Kidney epithelial cell (primary cell): Measurements from ENCODE around the gene SMC1B. TPM values are rescaled to one million over a fixed set of nuclear protein-coding genes. Genes with fewer than 3 reads are reported as not detected.
"Not testable (repeated sequence)": the region's sequence is repeated elsewhere in the genome, so short reads cannot be mapped to it uniquely, and the experiment has no call there.

ENCODE experiments used
- DNase-seq: peaks from one replicate; pipeline ENCODE4 v3.0.0-alpha.2; 2010; ENCODE audit warnings: low read depth
- H3K27me3 ChIP-seq: 2 replicates; pipeline ENCODE4 v1.6.0; 2011; ENCODE audit warnings: low read length; ENCODE audit not compliant: control insufficient read depth, insufficient read depth
- H3K36me3 ChIP-seq: 2 replicates; pipeline ENCODE4 v1.5.1; 2011; ENCODE audit warnings: low read length; ENCODE audit not compliant: control insufficient read depth, insufficient read depth
- H3K4me3 ChIP-seq: 2 replicates; pipeline ENCODE4 v1.5.1; 2011; ENCODE audit warnings: low read depth, mild to moderate bottlenecking, control low read depth, low read length
- CTCF ChIP-seq: IDR thresholded peaks from 2 replicates; pipeline ENCODE4 v1.5.1; 2011; ENCODE audit warnings: mild to moderate bottlenecking, moderate library complexity, low read length, control low read depth, inconsistent platforms; ENCODE audit not compliant: insufficient read depth, poor library complexity, severe bottlenecking
- total RNA-seq: library from RNA; depleted of rRNA; stranded (reverse); fragments of >200 nt; gene quantifications from 2 replicates; pipeline ENCODE4 v1.2.3, GENCODE V29; 2015

SMC1B gene
- total RNA-seq, 1 donor from 2014 or later, result 0.08 TPM

- DNase-seq, result no peak
- H3K36me3 ChIP-seq, result no peaks in the 10 kb centered on the region
- H3K4me3 ChIP-seq, result no peak overlapping the region
- no peaks in the 10 kb centered on the region for H3K27me3 ChIP-seq
- no peak for TF ChIP-seq CTCF
Measured at GRCh38 chr22:45376009-45376408, 37.4 kb downstream of the SMC1B start.

GRCh38 chr22:45373592-45373991, 39.8 kb downstream of the SMC1B start:
- H3K27me3 ChIP-seq, H3K4me3 ChIP-seq, H3K36me3 ChIP-seq, DNase-seq: not testable (repeated sequence)

- no peak for DNase-seq
- no peak for TF ChIP-seq CTCF
Measured at GRCh38 chr22:45366713-45367112, 46.7 kb downstream of the SMC1B start.

GRCh38 chr22:45359627-45360026, 53.8 kb downstream of the SMC1B start:
- Histone ChIP-seq H3K4me3 (no peak overlapping the region), H3K36me3 (no peaks in the 10 kb centered on the region), H3K27me3 (no peaks in the 10 kb centered on the region)
- no peak for DNase-seq
- TF ChIP-seq CTCF, result no peak

More at GRCh38 chr22:45366713-45367112, 46.7 kb downstream of the SMC1B start:
- Histone ChIP-seq H3K4me3 (no peak overlapping the region), H3K36me3 (no peaks in the 10 kb centered on the region), H3K27me3 (no peaks in the 10 kb centered on the region)

- Histone ChIP-seq H3K27me3 (no peaks in the 10 kb centered on the region), H3K36me3 (no peaks in the 10 kb centered on the region), H3K4me3 (no peak overlapping the region)
- no peak for DNase-seq
- TF ChIP-seq CTCF, result no peak
Measured at GRCh38 chr22:45358127-45358526, 55.3 kb downstream of the SMC1B start.

- Histone ChIP-seq H3K4me3 (no peak overlapping the region), H3K27me3 (no peaks in the 10 kb centered on the region), H3K36me3 (no peaks in the 10 kb centered on the region)
- no peak for DNase-seq
- no peak for TF ChIP-seq CTCF
Measured at GRCh38 chr22:45357490-45357889, 55.9 kb downstream of the SMC1B start.

GRCh38 chr22:45353786-45354185, 59.6 kb downstream of the SMC1B start:
- Histone ChIP-seq H3K27me3 (no peaks in the 10 kb centered on the region), H3K4me3 (no peak overlapping the region), H3K36me3 (no peaks in the 10 kb centered on the region)
- no peak for TF ChIP-seq CTCF
- no peak for DNase-seq

GRCh38 chr22:45352757-45353156, 60.6 kb downstream of the SMC1B start:
- H3K4me3 ChIP-seq, DNase-seq, H3K27me3 ChIP-seq, H3K36me3 ChIP-seq: not testable (repeated sequence)
